Stimulated activated CD8-positive, alpha-beta memory T cell treated with anti-CD3 and anti-CD28 coated beads, Interleukin-12 subunit alpha, Interleukin-12 subunit beta, amount 100 ng/mL, for 1 hour (primary cell): ENCODE data around the gene CLNK.

ENCODE experiments used
- DNase-seq: peaks from one replicate; pipeline ENCODE4 v3.0.0-alpha.2; 2020; ENCODE audit warnings: low read depth

CLNK gene

DNA sequence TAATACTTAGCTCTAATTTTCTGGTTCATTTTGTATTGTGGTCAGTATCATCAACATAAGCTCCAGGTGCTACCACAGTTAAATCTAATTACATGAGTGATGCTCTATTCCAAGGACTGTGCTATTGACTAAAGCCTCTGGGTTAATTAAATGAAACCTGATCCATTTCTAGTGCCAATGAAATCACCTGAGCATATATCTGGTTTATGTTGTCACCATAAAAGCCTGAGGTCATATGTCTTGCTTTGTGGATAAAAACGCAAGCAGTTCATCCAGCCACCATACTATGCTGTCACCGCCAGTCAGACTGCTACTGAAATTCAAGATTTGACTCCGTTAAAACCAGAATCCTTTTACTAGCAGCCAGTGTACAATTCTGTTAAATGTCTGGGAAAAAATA, 163.1 kb downstream of the CLNK start:
- no peak for DNase-seq

DNA sequence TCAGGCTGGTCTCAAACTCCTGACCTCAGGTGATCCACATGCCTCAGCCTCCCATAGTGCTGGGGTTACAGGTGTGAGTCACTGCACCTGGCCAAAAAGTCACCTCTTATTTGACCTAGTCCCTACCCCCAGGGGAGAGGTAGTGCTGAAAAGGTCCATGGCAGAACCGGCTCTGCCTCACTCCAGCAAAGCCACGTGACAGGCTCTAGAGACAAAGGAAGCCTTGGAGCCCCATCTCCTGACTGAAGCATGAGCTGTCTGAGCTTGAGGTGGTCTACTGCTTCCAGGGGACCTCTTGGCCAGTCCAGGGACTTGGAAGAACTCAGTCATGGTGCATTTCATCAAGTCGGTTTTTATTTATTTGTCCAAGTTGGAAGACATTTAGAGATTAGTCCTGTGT, 174.8 kb downstream of the CLNK start:
- no peak for DNase-seq

DNA sequence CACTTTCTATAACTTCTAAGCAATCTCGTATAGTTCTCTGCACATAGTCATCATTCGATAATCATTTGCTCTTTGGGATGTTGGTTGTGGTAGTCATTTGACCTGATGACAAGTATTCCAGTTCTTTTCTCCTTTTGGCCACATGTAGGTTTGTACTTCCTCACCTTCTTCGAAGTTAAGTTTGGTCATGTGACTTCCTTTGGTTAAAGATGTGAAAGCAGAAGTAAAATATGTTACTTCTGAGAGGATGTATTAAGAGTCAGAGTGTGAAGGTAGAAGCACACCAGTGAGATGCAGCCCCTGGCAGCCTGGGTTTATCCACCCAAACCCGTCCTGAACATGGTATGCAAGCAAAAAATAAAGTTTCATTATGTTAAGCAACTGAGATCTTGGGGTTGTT, 178.5 kb downstream of the CLNK start:
- no peak for DNase-seq

DNA sequence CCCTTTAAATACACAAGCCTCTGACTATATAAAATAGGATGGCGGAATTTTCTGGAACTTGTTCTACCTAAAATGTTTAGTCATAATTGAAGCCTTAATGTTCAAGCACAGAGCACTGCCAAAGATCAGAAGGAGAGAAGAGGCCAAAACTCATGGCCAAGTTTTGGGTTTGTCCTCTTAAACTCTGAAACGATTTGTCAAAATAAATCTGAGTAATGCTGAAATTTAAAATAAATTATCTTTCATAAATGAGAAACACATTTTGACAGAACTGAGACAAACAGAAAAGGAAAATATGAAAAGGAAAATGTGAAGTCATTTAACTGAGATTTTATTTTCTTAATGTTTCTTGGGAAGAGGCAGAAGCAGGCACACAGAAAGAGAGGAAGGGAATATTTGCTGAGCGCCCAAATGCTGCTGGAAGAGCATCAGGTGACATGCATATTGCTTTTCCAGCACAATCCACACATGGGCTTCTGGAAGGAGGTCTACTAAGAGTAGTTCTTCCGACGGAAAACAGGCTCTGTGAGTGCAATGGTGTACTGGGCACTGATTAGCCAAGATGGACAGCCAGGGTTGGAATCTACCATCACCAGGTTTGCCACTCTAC, 179.9 kb downstream of the CLNK start:
- no peak for DNase-seq

DNA sequence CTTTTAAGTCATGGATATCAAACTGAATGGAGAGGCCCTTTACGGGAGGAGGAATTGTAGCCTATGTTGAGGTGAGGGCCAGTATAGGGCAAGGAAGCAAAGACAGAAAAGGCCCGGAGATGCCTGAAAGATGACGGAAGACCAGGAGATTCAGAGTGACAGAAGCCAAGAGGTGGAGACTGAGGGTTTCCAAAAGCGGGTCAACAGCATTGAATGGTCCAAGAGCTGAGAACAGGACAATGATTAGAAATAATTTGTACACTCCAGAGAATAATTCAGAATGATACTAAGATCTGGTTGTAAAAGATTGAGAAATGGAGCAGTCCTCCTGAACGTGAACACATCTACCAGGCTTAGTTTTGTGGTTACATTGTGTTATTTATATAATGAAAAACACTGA, 181.9 kb downstream of the CLNK start:
- DNase-seq, result no peak

DNA sequence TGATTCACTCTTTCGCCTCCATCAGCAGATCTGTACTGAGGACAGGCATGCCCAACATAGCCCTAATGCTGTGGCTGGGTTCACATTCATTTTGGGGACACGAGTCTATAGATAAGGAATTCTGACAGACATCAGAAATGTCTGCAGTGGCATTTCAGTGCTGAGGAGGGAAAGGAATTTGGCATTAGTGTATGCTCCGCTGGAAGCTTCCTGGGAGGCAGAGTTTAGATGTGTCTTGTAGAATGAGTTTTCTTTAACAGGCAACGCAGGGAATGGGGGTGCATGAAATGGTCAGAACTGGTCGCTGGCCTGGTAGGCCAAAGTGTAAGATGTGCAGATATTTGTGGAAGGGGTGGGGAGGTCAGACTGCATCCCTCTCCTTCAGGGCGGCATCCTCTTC, 183.8 kb downstream of the CLNK start:
- DNase-seq, result no peak

DNA sequence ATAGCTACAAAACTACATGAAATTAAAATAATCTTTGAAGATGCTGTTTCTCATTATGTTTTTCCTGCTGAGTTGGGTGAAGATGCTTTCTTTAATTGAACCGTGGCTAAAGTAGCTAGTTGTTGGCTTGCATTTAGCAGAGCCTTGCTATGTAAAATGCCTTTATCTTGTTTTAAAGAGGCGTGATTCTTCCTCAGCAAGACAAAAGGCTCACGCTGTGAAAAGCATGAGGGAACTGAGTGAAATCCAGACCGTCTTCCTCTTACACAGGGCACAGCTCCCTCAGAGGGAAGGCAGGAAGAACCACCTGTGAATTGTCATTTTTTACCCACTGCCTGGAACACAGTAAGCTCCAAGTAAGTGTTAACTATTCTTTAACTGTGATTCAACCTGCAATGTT, 188.4 kb downstream of the CLNK start:
- DNase-seq, result no peak

DNA sequence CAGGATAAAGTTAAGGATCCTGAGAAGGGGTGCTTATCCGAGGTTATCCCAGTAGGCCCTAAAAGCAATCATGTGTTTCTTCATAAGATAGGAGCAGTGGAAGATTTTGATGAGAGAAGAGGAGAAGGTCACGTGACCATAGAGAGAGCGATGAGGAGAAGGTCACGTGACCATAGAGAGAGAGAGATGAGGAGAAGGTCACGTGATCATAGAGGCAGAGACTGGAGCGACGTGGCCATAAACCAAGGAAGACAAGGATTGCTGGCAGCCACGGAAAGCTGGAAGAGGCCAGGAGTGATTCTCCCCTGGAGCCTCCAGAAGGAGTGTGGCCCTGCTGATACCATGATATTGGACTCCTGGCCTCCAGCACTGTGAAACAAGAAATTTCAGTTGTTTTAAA, 188.9 kb downstream of the CLNK start:
- no peak for DNase-seq

DNA sequence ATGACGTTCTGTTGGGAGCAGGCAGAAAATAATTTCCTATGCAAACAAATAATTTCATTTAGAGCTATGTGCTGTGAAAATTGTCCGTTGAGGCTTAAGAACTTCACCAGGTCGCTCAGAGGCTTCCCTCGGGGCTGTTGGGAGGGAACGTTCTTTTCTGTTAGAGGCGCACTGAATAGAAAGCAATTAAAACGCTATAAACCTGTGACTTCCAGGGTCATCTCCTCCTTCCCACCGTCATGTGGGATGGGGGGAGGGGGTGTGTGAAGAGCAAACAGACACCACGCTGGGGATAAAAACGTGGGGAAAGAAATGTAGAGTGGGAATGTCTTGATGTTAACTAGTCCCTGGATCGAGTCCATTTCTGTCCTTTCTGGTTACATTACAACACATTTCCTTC, 192.1 kb downstream of the CLNK start:
- no peak for DNase-seq

DNA sequence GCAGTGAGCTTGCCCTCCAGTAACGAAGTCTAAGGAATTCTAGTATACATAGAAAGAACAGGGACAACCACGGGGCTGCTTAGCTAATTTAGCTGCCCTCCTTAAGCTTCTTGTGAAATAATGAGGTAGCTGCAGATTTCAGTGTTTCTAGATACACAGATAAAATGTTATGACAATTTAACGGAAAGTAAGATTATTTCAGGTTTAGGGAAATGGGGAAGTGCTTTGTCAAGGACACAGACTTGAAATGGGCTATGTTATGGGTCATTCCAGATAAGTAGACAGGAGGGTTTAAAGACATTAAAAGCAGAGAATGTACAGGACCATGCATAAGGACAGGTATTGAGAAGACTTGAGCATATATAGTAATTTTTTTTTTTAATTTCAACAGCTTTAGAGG, 193.2 kb downstream of the CLNK start:
- no peak for DNase-seq

DNA sequence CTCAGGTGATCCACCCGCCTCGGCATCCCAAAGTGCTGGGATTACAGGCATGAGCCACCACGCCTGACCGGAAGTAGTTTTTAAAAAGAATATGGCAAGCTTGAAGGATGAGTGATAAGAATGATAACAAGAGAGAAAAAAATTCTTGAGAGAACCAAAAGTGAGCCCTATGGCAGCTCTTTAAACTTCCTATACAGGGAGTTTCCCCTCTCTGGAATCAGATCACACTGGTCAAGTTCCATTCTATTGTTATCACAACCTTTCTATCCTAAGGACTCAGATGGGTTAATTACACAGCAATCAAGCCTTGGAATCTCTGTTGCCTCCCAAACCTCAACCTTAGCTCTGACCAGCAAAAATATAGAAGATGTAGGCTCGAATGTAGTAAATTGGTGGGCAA, 193.6 kb downstream of the CLNK start:
- DNase-seq, result no peak

DNA sequence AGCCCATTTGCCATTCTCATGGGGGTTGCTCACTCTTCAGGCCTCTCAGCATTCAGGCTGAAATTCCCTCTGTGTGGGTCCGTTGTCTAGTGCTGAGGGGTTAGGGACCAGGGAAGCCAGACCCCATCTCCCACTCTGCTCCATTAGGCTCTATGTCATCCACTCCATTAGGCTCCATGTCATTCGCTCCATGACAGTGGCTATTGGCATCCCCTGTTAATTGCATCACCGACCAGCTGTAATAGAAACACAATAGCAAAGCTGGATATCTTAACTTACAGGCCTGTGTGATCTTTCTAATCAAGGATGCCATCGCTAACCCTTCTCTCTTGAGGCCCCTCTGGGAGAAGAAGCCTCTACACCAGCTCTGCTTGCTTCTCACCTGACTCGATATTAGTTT, 201.7 kb downstream of the CLNK start:
- DNase-seq, result no peak

DNA sequence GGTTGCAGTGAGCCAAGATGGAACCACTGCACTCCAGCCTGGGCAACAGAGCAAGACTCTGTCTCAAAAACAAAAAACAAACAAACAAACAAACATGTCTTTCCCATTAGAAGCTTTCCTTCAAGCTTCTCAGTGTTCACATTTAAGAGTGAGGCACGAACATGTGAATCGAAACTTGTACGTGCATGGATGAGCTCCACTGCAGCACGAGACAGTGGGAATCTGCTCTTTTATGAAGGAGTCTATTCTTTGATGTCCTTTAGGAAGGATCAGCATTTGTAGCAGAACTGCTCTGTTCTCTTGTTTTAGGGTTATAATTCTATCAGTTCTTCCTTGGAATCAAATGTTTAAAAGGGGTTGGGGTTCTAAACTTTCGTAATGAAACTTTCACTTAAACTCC, 204.0 kb downstream of the CLNK start:
- DNase-seq, result no peak

DNA sequence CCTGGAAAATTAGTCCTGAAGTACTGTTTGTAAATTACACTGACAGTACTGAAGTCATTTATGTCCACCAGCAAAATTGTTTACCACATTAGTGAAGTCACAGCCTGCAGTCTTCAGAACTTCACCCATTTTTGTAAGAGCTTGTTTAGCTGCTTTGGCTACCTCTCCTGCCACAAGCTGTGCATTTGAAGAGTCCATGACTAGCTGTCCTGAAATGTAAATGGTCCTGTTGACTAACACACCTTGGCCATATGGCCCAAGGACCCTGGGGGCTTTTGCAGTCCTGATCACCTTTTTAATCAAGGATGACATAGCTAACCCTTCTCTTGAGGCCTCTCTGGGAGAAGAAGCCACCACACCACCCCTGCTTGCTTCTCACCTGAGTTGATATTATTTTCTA, 205.9 kb downstream of the CLNK start:
- no peak for DNase-seq

DNA sequence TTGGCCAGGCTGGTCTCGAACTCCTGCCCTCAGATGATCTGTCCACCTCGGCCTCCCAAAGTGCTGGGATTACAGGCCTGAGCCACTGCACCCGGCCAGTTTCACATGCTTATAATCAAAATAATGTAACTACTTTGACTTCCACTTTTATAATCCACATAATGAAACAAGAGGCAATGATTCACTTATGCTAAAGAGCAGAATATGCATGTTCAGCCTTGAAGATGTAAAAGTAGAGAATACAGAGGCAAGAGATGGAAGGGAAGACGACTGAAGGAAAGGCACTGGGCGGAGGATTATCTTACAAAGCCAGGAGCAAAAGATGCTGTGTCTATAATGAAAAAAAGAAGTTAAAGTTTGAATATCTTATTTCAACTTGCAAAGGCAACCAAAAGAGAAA, 214.1 kb downstream of the CLNK start:
- no peak for DNase-seq

DNA sequence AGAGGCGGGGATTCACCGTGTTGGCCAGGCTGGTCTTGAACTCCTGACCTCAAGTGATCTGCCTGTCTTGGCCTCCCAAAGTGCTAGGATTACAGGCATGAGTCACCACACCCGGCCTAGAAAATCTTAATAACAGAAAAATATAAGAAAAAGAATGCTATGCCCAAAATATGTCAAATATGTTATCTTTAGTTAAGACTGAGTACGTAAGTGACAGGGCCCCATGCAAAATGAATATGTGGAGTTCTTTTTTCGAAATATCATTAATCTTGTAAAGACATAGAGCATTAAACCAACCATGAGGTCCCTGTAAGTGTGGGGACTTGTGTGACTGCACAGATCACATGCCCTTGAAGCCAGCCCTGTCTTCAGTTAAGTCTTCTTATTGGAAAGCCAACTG, 218.4 kb downstream of the CLNK start:
- DNase-seq, result no peak

DNA sequence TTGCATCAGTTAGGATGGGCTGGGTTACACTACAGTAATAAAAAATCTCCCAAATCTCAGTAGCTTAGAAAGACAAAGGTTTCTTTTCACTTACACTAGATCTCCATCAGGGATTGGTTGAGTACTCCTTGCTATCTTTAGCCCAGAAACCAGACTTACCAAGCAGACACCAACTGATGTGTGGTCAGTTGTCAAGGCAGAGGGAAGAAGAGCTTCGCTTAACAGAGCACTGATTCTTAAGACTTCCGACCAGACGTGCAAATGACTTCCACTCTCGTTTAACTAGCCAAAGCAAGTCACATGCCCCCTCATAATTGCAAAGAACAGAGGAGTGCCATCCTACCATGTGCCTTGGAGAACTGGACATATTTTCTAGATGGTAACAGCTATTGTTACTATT, 221.7 kb downstream of the CLNK start:
- no peak for DNase-seq

DNA sequence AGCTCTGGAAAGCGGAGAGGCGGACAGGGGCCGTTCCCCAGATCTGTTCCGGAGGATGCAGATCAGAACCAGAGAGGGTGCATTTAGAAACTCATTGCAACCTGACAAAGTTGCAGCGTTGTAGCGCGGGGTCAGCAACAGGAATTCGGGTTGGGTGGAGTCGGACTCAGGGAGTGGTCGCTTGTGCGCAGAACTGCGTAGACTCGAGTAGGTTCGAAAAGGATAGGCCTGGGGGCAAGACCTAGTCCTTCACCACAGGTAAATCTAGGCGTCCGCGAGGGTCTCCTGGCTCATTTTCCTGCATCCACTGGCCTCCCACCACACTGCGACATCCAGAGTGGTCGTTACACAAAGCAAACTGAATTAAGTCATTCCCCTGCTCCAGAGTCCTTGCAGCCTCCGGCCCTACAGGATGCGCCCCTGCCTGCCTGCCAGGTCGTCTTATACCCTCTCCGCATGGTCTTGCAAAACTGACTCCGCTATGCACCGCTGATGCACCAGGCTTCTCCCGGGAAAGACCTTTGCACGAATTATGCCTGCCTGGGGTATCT, 222.6 kb downstream of the CLNK start:
- no peak for DNase-seq

DNA sequence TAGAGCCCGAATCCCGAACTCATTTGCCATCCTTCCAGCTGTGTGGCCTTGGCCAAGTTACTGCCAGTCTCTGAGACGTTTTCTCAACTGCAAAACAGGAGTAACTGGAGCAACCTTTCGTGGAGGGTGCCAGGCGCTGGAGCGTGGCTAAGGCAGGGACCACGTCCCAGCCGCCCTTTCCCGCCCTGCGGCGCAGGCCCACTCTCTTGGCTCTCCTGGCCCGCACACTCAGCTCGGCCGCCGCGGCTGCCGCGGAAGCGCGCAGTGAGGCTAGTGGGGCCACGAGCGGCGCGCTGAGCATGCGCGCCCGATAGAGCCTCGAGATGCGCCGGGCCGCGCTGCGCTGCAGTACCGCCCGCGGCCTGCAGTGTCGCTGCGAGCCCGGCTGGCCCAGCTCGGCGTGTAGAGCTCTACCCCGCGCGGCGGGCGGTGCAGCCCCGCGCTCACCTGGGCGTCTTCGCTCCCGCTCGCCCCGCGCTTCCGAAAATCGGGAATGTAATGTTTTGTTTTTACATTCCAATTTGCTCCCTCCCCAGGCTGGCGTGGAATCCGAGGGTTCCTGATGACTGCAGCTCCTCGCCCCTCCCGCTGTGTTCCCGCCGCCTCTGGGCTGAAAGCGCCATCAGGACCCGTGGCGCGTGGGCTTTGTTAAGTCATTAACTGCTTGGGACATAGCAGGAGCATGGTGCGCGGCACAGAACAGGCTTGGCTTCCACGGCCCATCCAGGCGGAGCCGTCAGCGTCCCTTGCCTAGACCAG, 223.3 kb downstream of the CLNK start:
- DNase-seq, result peak; percentile 39

DNA sequence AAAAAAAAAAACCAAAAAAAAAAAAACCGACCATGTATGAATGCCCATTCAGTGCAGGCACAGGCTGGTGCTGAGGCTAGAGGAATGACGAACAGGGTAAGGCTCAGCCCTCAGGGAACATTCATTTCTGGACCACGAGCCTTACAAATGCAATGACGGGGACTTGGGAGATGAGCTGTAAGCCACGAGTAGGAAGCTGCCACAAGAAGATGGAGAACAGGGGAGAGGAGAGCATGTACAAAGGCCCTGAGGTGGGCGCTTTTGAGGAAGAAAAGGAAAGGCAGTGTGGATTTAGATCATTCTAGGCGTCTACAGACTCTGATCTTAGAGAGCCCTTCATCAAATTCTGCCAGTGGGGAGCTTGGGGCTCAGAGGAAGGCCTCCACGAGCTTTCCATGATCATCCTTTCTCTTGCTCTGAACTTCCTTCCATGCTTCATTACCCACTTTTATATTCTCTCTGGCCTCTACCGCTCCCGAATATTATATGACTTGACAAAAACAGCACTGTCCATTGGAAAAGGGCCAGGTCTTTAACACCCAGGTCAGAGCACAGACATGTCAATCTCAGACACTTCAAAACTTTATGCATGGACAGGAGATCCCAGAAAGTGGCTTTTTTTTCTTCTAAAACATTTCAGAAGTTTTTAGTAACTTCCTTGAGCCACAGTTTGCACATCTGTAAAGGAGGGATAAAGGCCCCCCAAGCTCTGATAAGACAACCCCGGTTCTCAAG, 224.1 kb downstream of the CLNK start:
- no peak for DNase-seq

DNA sequence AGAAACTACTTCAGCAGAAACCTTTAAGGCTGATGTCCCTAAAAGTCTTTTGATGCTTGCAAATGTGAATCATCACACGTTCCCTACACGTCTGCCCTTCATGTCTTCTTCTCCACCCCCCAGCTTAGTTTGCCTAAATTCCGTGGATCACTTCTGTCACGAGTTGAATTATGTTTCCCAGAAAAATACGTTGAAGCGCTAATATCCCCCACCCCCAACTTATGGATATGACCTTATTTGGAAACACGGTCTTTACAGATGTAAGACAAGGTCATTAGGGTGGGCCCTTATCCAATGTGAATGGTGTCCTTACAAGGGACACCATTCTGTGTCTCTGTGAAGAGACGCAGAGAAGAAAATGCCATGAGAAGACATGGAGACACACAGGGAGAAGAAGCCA, 225.3 kb downstream of the CLNK start:
- DNase-seq, result no peak

DNA sequence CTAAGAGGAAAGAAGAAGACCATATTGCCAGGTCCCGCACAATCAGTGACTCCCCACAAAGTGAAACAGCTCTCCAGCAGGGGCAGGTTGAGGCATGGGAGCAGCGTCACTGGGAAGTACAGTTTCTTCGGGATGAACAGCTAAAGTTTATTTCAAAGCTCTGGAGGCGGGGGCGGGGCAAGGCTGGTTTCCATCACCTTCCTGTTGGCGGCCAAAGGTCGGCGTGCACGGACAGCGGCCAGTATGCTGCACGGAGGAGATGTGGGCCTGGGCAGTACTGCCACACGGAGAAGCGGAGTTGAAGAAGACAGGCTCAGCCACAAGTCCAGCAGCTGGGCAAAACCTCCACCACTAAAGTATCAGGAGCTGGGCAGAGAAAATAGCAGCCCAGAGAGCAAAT, 226.4 kb downstream of the CLNK start:
- no peak for DNase-seq

DNA sequence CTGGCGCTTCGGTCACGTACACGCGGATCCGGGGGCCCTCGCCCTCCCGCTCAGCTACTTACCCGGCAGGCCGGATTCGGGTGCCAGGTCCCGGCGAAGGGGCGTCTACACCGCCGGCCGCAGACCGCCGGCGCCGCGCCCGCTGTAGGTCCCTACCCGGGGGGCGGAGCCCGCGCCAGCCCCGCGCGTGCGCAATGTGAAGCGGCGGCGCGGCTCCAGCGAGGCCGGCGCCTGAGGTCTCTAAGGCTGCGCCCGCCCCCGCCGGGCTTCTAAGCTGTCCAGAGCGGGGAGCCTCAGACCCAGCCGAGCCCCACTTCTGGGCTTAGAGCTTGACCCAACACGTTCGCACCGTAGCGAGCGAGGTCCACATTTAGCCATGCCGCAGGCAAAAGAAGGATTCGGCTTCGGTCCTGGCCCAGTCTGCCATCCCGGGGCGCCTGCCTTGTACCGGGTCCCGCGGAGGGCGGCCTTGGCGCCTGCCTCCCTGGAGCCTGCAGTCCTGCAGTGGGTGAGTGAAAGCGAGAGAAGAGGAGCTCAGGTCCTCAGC, 227.2 kb downstream of the CLNK start, which contains the start of gene ZNF518B:
ZNF518B (minus strand) TSS at position 172 of the 547 bp plus-strand sequence. CDS start 11,098 bp downstream, outside the sequence.
- peak; percentile 66 for DNase-seq
